NCI-H69 (cell line): ENCODE results near the gene MAN1A1.
"Not testable (repeated sequence)": the region's sequence is repeated elsewhere in the genome, so short reads cannot be mapped to it uniquely, and the experiment has no call there.

Experiments
- DNase-seq: peaks from one replicate; lab custom pipeline; 2025; lab: John Stamatoyannopoulos, UW

The MAN1A1 gene

GRCh38 chr6:119303164-119303887, 46.2 kb downstream of the MAN1A1 start:
- no peak for DNase-seq

GRCh38 chr6:119301429-119301828, 48.1 kb downstream of the MAN1A1 start:
- DNase-seq = no peak

GRCh38 chr6:119299694-119300093, 49.9 kb downstream of the MAN1A1 start:
- no peak for DNase-seq

- peak; percentile 52 for DNase-seq
Observed at GRCh38 chr6:119297049-119297448, 52.5 kb downstream of the MAN1A1 start.

GRCh38 chr6:119296036-119297035, 53.2 kb downstream of the MAN1A1 start:
- peak; percentile 27 for DNase-seq

- no peak for DNase-seq
Observed at GRCh38 chr6:119294984-119295383, 54.6 kb downstream of the MAN1A1 start.

- DNase-seq = not testable (repeated sequence)
Observed at GRCh38 chr6:119291060-119291459, 58.5 kb downstream of the MAN1A1 start.

- no peak for DNase-seq
Observed at GRCh38 chr6:119290306-119290705, 59.3 kb downstream of the MAN1A1 start.

- DNase-seq = no peak
Observed at GRCh38 chr6:119289651-119290050, 59.9 kb downstream of the MAN1A1 start.

- DNase-seq = no peak
Observed at GRCh38 chr6:119285908-119286625, 63.5 kb downstream of the MAN1A1 start.

- DNase-seq = peak; percentile 57
Observed at GRCh38 chr6:119284861-119285521, 64.6 kb downstream of the MAN1A1 start.

GRCh38 chr6:119283979-119284545, 65.5 kb downstream of the MAN1A1 start:
- no peak for DNase-seq

GRCh38 chr6:119283214-119283613, 66.3 kb downstream of the MAN1A1 start:
- DNase-seq = no peak

- DNase-seq = peak; percentile 38
Observed at GRCh38 chr6:119280668-119281067, 68.9 kb downstream of the MAN1A1 start.

- DNase-seq = no peak
Observed at GRCh38 chr6:119280080-119280479, 69.5 kb downstream of the MAN1A1 start.

GRCh38 chr6:119278625-119279024, 70.9 kb downstream of the MAN1A1 start:
- peak; percentile 86 for DNase-seq

GRCh38 chr6:119277052-119277451, 72.5 kb downstream of the MAN1A1 start:
- peak; percentile 48 for DNase-seq

- DNase-seq = no peak
Observed at GRCh38 chr6:119276211-119276610, 73.3 kb downstream of the MAN1A1 start.

- DNase-seq = peak; percentile 79
Observed at GRCh38 chr6:119274197-119274595, 75.4 kb downstream of the MAN1A1 start.

- peak; percentile 83 for DNase-seq
Observed at GRCh38 chr6:119273272-119274196, 76.0 kb downstream of the MAN1A1 start.
